Measurements from ENCODE around the gene UBE4B.
"Not testable (repeated sequence)": the region's sequence is repeated elsewhere in the genome, so short reads cannot be mapped to it uniquely, and the experiment has no call there.

The UBE4B gene

DNA sequence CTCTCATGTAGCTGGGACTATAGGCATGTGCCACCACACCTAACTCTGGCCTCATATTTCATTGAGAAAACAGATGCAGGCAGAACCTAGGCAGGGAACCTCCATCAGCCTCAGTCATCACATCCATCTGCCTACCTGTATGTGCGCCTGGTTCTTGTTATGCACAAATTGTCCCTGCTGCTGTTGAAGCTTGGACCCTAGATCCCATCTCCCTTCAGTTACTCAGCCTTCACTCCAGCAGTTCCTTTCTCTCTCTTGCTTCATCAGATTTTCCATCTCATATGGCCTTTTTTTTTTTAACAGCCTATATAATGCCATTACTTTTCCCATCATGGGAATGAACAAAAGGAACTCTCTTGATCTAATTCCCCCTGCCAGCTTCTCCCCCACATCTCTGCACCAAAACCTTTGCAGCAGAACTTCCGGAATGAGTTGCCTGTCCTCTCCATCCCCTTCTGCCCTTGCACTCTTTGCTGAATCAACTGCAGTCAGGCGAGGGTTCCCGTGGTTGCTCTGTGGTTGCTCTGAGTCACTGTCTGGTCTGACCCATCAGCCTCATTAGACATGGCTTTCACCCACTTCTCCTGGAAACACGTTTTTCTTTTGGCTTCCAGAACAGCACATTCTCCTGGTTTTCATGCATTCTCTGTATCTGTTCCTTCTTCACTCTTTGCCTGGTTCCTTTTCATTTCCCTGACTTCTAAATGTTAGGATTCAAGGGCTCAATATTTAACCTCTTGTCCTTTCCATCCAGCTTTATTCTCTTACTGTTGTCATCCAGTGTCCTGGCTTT lies 41.5 kb downstream of the UBE4B start:
- no peak for DNase-seq

DNA sequence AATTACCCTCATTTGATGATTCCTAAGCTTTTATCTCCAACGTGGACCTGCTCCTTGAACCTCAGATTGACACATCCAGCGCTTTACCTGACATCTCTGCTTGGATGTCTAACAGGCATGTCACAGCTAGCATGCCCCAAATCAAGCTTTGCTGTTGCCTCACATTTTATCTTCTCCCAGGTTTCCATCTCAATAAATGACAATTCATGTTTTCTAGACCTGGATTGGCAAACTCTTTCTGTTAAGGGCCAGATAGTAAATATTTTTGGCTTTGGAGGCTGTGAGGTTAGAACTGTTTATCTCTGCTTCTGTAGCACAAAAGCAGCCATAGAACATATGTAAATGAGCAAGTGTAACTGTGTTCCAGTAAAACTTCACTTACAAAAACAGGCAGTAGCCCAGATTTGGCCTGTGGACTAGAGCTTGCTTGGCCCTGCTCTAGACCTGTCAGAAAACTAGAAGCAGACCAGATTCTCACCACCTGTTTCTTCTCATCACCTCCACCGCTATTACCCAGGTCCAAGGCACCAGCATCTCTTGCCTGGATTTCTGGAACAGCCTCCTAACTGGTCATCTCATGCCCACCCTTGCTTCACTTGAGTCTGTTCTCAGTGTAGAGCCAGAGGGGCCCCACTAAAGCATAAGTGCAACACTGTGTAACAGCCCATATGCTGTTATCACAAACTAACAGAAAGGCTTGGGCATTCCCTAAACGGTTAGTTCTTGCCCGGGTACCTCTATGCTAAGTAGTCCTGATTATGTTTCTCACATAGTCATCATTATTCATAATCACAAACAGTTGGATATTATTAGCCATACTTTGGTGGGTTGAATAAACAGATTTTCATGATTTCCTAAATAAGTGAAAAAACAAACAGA lies 42.3 kb downstream of the UBE4B start:
- no peak for DNase-seq

DNA sequence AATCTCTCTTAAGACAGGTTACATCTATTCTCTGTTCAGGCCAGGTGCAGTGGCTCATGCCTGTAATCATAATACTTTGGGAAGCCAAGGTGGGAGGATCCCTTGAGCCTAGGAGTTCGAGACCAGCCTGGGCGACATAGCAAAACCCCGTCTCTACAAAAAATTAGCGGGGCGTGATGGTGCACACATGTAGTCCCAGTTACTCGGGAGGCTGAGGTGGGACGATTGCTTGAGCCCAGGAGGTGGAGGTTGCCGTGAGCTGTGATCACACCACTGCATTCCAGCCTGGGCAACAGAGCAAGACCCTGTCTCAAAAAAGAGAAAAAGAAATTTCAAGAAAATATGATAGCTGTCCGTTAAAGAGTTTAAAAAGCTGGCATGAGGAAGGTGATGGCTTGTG lies 43.0 kb downstream of the UBE4B start:
- DNase-seq, result no peak

DNA sequence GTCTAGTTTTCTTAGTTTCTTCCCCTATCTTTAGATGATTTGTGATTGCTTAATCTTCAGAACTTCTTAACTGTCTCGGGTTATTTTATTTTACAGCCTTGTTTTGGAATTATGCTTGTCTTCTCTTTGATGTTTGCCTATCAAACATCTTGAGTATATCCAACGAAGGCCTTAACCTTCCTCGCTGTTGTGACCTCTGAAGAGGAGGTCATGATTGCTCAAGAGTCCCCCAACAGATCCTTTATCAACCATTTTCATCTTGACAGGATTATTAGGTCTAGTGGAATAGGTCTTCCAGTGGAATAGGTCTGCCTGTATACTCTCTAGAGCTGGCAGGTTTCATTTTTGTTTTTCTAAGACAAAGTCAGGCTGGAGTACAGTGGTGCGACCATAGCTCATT lies 45.7 kb downstream of the UBE4B start:
- DNase-seq, result no peak

DNA sequence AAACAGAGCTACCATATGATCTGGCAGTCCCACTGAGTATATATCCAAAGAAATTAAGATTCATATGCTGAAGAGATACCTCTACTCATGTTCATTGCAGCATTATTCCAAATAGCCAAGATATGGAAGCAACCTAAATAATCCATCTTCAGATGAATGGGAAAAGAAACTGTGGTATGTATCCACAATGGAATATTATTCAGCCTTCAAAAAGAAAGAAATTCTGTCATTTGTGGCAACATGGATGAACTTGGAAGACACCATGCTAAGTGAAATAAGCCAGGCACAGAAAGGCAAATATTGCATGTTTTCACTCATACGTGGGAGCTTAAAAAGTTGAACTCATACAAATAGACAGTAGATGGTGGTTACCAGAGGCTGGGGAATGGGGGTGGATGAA lies 47.8 kb downstream of the UBE4B start:
- DNase-seq, result no peak

- DNase-seq, result no peak
Observed at GRCh38 chr1:10082785-10083479, 50.2 kb downstream of the UBE4B start.

DNA sequence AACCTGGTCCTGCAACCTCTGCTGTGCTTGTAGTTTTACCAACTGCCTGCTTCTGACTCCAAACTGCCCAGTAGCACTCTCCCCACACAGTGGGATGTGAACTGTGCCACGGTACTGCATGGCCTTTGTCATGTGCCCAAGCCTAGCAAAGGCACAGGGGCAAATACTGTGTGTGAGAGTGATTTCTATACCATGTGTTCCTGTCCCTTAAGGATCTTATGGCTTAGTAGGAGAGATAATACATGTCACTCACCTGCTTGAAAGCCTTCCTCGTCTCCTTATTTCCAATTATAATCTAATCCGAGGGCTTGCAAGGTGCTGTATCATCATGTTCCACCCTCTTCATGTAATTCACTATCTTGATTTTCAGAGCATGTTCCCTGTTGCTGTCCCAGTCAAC lies 51.3 kb downstream of the UBE4B start:
- DNase-seq, result no peak

DNA sequence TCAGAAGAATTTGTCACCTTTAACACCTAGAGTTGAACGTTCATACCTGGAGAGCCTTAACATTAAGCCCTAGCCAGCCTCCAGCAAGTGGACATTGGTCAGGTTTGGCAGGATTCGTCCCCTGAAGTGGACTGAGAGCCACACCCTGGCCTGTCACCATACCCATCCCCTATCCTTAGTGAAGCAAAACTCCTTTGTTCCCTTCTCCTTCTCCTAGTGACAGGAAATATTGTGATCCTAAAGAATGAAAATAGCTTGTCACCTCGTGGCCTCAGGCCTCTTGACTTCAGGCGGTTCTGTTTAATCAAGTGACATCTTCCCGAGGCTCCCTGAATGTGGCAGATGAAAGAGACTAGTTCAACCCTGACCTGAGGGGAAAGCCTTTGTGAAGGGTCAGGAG lies 52.3 kb downstream of the UBE4B start:
- no peak for DNase-seq

DNA sequence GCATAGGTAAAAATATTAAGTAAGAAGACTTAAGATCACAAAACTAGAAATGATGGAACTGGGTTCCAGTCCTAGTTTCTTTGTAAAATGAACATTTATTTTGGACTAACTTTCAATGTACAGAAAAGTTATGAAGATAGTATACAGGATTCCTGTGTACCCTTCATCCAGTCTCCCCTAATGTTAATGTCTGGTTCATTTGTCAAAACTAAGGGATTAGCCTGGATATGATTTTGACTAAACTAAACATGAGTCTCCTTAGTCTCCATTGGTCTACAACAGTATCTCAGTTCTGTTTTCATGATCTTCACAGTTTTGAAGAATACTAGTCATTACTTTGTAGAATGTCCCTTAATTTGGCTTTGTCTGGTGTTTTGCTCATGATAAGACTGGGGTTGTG lies 54.5 kb downstream of the UBE4B start:
- DNase-seq, result no peak

- DNase-seq, result no peak
Observed at GRCh38 chr1:10101929-10102328, 69.2 kb downstream of the UBE4B start.

DNA sequence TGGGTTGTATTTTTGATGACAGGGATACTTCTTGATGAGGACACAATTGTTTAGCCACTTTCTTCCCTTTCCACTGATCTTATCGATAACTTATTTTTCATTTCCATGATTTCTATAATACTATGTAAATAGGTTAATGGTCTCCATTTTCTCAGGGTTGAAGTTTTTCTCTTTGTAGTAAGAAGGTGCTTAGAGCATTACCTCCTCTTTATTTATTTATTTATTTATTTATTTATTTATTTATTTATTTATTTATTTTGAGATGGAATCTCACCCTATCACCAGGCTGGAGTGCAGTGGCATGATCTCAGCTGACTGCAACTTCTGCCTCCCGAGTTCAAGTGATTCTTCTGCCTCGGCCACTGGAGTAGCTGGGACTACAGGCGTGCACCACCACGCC lies 70.4 kb downstream of the UBE4B start:
- no peak for DNase-seq

DNA sequence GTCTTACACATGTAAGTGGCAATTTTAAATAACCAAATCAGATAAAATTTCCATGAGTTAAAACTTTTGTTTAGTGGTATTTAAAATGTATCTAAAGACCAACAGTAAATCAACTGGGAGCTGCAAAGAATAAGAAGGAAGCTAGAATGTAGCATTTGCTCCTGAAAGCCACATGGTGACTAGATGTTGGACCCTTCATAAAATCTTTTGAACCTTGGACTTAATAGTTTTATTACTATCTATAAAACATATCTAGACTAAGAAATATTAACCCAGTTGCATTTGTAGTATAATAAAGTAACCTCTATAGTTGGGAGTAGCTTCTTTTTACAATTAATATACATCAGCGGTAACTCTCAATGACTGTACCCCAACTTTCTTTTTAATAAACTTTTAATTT lies 72.1 kb downstream of the UBE4B start:
- DNase-seq, result no peak

DNA sequence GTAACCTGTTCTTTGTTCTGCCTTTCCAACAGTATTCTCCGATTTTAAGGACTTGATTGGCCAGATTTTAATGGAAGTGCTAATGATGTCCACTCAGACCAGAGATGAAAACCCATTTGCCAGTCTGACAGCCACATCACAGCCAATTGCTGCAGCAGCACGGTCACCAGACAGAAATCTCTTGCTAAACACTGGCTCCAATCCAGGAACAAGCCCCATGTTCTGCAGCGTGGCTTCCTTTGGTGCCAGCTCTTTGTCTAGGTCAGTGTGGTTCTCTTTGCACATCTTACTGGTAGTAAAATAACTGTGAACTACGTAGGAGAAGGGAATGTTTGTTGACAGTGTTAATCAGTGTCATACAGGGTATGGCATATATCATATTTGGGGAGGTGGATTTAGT lies 72.7 kb downstream of the UBE4B start:
- DNase-seq, result no peak

GRCh38 chr1:10106241-10106640 lies 73.5 kb downstream of the UBE4B start:
- DNase-seq, result no peak

- no peak for DNase-seq
Observed at GRCh38 chr1:10106756-10107475, 74.2 kb downstream of the UBE4B start.

DNA sequence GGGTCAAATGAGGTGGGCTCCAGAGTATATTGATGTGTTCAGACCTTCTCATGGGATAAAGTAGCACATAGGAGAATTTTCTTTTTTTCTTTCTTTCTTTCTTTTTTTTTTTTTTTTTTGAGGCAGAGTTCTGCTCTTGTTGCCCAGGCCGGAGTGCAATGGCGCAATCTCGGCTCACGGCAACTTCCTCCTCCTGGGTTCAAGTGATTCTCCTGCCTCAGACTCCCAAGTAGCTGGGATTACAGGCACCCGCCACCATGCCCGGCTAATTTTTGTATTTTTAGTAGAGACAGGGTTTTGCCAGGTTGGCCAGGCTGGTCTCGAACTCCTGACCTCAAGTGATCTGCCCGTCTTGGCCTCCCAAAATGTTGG lies 74.7 kb downstream of the UBE4B start:
- DNase-seq, result not testable (repeated sequence)

- DNase-seq, result no peak
Observed at GRCh38 chr1:10108134-10108663, 75.4 kb downstream of the UBE4B start.

DNA sequence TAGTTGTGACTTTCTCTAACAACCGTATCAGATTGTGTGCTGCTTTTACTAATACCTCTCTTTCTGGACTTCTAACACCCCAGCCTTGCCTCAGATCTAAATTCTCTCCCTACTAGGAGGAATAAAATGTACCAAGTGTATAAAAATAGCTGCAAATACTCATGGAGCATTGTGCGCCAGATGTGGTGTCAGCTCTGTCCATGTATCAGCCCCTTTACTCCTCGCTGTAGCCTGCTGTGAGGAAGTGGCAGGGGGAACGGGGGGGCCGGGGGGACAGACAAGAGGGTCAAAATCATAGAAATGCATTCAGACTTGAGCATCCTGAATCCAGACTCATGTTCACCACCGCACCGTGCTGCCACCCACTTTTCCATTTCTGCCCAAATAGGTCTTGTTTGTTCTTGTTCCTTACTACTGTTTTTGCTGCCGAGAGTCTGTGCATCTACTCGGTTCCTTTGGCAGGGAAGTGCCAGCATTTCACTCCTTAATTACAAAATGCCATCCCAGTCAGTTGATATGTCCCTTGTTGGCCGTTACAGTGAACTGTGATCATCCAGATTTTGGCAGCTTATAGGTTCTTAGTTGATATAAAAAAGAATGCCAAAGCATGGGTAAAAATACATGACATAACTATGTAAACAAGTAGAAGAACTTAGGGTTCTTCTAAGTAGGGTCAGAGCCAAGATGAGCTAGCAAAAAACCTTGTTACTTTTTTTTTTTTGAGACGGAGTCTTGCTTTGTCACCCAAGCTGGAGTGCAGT lies 76.4 kb downstream of the UBE4B start:
- no peak for DNase-seq

DNA sequence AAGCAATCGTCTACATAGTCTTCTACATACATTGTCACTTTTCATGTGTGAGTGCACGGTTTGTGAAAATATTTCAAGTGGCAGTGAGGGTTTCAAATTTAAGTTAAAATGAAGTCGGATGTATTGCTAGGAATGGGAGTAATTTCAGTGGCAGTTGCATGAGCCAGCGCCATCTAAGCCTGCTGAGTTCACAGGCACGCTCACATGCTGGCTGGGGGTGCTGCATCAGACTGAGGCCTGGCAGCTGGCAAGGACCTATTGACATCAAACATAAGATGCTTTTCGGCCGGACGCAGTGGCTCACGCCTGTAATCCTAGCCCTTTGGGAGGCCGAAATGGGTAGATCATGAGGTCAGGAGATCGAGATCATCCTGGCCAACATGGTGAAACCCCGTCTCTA lies 80.7 kb downstream of the UBE4B start:
- DNase-seq, result no peak

GRCh38 chr1:10114746-10115145 lies 82.0 kb downstream of the UBE4B start:
- no peak for DNase-seq

GRCh38 chr1:10117132-10117531 lies 84.4 kb downstream of the UBE4B start:
- DNase-seq, result no peak

DNA sequence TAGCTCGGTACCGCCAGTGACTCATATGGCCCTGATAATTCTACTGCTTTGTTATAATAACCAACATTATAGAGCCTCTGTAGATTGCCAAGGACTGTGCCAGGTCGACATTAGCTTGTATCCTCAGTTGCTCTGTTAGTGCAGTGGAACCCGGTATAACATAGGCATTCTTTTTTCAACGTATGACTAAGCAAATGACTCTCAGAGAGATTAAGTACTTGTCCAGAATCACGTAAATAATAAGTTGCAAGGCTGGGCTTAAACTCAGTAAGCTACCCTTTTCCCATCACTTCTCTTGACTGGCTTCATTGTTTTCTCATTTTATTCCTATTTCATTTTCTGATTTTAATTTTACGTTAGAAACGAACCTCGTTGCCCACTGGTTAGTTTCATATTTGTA lies 85.1 kb downstream of the UBE4B start:
- DNase-seq, result no peak

Data from NCI-H345 (cell line).